Melanocyte of skin (primary cell): ENCODE data around the gene STAT4. TPM values are rescaled to one million over a fixed set of nuclear protein-coding genes. Genes with fewer than 3 reads are reported as not detected.

ENCODE experiments used
- small RNA-seq, 2 donors: library from RNA; depleted of rRNA; stranded (forward); fragments of <200 nt; gene quantifications; one replicate each; pipeline ENCODE3, GENCODE V24; 2012
- total RNA-seq, 2 donors: library from RNA; depleted of rRNA; stranded (reverse); fragments of >200 nt; gene quantifications; 2 replicates each; pipeline ENCODE4 v1.2.3, GENCODE V29; 2012

Gene STAT4, protein sequence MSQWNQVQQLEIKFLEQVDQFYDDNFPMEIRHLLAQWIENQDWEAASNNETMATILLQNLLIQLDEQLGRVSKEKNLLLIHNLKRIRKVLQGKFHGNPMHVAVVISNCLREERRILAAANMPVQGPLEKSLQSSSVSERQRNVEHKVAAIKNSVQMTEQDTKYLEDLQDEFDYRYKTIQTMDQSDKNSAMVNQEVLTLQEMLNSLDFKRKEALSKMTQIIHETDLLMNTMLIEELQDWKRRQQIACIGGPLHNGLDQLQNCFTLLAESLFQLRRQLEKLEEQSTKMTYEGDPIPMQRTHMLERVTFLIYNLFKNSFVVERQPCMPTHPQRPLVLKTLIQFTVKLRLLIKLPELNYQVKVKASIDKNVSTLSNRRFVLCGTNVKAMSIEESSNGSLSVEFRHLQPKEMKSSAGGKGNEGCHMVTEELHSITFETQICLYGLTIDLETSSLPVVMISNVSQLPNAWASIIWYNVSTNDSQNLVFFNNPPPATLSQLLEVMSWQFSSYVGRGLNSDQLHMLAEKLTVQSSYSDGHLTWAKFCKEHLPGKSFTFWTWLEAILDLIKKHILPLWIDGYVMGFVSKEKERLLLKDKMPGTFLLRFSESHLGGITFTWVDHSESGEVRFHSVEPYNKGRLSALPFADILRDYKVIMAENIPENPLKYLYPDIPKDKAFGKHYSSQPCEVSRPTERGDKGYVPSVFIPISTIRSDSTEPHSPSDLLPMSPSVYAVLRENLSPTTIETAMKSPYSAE
- total RNA-seq = 1 to 10 TPM in 1 of 2 donors, under 1 TPM in 1; 0.67 to 2.1 TPM

GRCh38 chr2:191150600-191151330 is at the start of gene STAT4:
Gene STAT4 (minus strand): TSS chr2:191150994. CDS start chr2:191148203, 2,791 bp downstream.

DNA sequence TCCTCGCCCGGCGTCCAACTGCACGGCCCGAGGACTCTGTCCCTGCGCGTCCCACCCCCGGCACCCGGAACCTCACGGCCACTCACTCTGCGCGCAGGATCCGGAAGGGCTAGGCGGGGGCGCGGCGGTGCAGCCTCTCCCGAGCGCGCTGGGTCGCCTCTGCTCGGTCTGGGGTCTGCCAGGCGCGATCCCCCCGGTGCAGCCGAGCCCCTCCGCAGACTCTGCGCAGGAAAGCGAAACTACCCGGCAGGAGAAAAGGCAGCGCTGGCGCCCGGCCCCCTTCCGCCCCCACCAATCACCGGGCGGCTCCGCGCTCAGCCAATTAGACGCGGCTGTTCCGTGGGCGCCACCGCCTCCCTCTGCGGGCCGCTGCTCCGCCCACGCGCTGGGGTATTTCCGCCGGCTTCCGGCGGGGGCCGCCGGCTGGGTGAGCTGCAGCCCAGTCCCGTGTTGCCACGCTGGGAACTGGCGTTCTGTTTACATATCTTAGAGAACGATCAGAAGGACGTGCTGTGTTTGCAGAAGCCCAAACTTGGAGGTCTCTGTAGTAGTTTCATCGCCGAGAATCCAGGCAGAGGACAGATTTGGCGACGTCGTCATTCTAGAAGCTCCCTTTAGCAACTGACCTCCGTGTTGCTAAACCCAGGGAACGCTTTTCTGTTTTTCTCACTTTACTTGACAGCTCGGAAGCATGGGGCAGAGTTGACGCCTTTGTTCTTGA is 136.7 kb downstream of the STAT4 start, which contains the start of gene STAT1:
TSS of gene STAT1 (minus strand) at position 240 of the 721 bp plus-strand sequence. CDS start 4,168 bp downstream, outside the sequence.

Small RNAs within 50 kb of the gene (small RNA-seq; reads per million reads assigned to genes)
- gene RNU6-959P = 0.04 to 0.12 reads per million in 2 donors

Other genes with a start within 250 kb of the STAT4 start
- gene STAT1, start 136.8 kb downstream of the STAT4 start, total RNA-seq = 100 to 1,000 TPM; 555 to 559 TPM
- 100 to 1,000 TPM; 132 to 149 TPM for gene MYO1B, start 94.4 kb upstream of the STAT4 start, total RNA-seq